NOMO-1 treated with DMSO at 0.1 percent for 48 hours (cell line): ENCODE results near the gene FAAP100.
"Not testable (repeated sequence)": the region's sequence is repeated elsewhere in the genome, so short reads cannot be mapped to it uniquely, and the experiment has no call there.

ENCODE experiments used
- DNase-seq: peaks from one replicate; lab custom pipeline; 2025; ENCODE audit not compliant: unreplicated experiment; lab: John Stamatoyannopoulos, UW

FAAP100 gene, protein sequence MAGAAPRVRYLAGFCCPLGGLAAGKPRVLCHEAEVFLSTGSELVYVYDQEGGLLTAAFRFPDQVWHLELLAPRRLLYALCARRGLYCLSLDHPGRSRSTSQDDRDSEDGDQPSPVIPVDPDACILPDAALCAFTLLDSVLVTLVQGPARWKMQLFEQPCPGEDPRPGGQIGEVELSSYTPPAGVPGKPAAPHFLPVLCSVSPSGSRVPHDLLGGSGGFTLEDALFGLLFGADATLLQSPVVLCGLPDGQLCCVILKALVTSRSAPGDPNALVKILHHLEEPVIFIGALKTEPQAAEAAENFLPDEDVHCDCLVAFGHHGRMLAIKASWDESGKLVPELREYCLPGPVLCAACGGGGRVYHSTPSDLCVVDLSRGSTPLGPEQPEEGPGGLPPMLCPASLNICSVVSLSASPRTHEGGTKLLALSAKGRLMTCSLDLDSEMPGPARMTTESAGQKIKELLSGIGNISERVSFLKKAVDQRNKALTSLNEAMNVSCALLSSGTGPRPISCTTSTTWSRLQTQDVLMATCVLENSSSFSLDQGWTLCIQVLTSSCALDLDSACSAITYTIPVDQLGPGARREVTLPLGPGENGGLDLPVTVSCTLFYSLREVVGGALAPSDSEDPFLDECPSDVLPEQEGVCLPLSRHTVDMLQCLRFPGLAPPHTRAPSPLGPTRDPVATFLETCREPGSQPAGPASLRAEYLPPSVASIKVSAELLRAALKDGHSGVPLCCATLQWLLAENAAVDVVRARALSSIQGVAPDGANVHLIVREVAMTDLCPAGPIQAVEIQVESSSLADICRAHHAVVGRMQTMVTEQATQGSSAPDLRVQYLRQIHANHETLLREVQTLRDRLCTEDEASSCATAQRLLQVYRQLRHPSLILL

DNA sequence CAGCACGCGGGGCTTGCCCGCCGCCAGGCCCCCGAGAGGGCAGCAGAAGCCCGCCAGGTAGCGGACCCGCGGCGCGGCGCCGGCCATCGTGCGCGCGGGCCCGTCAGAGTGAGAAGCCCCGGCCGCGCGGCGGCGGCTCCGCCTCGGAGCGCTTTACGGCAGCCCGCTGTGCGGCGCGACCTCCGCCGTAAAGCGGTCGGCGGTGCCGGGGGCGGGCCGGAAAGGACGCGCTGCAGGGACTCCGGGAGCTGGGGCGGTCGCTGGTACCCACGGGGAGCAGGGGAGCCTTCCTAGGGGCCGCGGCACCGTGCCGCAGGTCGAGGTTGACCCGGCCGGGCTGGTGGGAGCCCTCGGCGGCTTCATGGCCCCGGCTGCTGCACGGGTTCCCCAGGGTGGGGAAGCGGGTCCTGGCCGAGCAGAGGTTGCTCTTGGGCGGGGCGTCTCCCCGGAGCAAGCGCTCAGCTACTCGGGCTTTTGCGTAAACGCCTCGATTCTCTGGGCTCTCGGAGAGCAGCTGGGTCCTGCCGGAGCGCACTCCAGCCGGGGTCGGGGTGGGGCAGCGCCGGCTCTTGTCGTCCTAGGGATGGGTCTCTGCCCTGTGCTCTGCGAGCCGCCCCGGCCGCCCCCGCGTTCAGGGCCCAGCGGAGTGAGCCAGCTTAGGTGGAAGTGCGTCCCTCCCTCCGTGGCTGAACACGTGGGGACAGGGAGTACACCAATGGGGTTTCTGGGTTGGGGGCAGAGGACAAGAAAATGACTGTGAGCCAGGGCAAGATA lies at the start of gene FAAP100:
FAAP100 (minus strand) TSS at position 110 of the 774 bp plus-strand sequence; CDS start at position 87, 23 bp downstream.
- peak; percentile 69 for DNase-seq

DNA sequence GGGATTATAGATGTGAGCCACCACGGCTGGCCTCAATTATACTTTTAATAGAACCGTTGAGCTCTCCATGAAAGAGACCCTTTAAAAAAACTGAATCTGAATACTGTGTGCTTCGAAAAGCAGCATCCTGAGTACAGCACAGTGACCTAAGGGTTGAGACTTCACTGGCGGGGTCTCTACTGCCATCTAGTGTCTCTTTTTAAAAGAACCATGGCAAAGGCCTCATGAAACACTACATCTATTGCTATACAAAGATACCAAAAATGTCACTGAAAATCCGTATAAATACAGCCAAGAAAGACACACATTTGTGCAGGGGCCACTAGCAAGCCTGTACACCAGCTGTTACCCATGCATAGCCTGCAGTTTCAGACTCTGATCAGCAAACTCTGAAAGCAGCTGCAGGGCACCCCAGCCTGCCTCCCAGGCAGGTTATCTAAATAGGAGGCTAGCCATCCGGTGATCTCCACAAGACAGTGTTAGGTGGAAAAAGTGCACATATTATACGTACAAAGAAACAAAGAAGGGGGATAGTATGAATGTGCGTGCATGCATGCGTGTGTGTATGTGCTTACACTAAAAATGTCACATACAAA lies 49.5 kb upstream of the FAAP100 start:
- DNase-seq = peak; percentile 77

DNA sequence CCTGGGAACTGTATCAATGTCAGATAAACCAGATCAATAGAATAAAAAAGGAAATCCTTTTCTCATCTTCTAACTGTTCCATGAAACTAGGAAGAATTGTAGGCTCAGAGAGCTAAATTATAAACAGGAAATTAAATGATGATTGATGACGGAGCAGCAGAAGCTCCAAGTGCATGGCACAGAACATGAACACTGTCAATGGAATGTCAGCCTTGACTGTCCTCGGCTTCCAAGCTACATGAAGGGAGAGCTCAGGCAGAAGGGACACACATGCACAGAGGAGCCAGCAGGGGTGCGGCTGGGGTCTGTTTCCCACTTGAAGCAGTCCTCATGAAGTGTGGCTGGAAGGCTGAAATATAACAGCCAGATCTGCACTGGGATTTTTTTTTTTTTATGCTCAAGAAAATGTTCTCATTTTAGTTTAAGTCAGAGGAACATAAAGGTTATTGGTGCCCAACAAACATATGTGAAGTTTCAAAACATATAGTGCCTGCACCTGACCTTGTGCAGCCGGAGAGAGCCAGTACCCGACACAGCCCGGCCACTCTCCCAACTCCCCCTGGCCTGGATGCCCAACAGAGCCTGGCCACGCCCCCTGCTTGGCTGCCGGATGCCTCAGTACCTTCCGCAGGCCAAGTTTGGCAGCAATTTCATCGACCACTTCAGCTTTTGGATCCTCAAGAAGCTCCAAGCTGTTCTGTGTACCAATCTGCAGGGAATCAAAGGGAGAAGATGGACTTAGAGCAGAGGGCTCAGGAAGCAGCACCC lies 47.8 kb upstream of the FAAP100 start:
- DNase-seq = no peak

DNA sequence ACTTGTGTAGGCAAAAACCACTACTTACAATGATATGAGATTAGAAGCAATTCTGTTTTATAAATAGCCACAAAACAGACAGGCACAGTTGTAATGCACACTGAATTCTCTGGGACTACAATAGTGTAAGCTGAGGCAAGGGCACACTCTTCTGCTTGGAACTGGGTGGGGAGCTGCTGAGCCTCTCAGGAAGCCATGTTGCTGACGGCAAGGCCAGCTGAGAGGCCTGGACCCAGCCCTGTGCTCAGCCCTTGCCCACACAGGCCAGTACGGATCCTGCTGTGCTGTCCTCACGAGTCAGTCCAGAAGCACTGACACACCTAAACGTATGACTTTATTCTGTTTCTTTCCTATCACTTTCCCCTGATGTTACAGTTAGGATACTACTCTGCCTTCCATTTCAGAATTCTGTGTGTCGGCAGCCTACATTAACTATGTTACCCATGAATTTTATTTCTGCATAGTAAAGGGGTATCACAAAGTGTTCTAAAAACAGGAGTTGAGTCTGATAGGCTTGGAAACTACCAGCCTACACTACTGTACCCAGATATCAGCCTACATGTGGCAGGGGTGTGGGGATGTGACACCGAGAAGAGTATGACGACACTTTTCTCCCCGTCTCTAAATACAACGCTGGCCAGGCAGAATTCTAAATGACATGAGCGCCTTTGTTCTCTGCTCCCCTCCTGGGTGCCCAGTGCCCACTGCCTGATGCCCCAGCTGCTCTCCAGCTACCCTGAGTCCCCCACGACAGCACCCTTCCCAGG lies 41.1 kb upstream of the FAAP100 start:
- no peak for DNase-seq

DNA sequence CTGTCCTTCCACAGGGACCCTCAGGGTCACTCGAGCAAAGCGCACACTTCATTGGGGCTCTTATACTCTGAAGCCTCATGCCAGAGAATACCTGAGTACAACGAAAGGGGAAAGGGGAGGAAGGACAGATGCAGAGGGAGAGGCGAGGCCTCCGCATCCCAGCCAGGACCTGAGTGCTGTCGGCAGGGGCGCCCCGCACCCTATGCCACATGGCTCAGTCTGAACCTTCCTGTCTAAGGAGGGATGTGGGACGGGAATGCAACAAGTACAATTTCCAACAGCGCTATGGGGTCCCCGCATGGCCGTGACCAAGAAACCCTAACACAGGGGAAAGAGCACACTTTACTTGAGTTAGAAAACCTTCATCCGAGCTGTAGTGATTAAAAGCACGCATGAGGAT lies 39.8 kb upstream of the FAAP100 start:
- DNase-seq = no peak

DNA sequence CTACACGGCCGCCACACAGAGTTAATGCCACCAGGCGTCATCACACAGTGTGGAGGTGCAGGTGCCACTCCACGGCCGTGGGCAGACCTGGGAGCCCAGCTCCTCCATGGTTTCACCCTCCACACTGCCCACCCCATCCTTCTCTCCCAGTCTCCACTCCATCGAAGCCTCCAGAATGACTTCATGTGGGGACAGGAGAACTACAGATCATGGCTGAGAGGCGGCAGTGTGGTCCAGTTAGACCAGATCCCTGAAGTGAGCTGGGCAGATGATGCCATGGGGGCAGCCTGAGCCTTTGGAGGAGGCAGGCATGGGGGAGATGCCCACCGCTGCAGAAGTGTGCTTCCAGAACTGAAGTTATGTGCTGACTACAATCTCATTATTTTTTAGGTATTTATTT lies 38.0 kb upstream of the FAAP100 start:
- no peak for DNase-seq

DNA sequence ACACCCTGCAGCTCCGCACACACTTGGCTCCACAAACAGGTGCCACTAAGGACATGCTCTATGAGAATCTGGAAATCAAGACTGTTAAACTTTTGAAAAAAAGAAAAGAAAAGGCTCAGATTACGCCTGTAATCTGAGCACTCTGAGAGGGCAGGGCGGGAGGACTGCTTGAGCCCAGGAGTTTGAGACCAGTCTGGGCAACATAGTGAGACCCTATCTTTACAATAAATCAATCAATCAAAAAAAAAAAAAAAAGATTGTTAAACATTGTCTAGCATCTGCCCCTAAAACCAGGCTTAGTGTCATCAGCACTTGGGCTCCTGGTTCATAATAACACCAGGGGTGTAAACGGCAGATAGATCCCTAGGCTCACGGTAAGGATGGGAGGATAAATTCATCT lies 37.5 kb upstream of the FAAP100 start:
- no peak for DNase-seq

DNA sequence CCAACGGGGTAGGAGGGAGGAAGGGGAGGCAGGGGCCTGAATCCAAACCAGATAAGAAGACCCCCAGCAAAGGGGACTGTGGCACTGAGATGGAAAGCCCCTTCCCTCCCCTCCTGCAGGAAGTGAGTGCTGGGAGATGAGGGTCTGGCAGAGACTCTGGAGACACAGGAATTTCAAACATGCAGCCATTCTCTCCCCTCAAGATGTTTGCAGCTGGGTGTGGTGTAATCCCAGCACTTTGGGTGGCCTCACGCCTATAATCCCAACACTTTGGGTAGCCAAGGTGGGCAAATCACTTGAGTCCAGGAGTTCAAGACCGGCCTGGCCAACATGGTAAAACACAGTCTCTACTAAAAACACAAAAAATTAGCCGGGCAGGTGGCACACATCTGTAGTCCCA lies 33.9 kb upstream of the FAAP100 start:
- no peak for DNase-seq

DNA sequence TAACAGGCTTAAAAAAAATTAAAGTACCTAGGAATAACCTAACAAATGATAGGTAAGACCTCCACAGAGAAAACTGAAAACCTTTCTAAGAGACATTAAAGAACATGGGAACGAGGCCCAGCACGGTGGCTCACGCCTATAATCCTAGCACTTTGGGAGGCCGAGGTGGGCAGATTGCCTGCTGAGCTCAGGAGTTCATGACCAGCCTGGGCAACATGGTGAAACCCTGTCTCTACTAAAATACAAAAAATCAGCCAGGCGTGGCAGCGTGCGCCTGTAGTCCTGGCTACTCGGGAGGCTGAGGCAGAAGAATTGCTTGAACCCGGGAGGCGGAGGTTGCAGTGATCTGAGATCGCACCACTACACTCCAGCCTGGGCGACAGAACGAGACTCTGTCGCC lies 32.6 kb upstream of the FAAP100 start:
- DNase-seq = not testable (repeated sequence)

DNA sequence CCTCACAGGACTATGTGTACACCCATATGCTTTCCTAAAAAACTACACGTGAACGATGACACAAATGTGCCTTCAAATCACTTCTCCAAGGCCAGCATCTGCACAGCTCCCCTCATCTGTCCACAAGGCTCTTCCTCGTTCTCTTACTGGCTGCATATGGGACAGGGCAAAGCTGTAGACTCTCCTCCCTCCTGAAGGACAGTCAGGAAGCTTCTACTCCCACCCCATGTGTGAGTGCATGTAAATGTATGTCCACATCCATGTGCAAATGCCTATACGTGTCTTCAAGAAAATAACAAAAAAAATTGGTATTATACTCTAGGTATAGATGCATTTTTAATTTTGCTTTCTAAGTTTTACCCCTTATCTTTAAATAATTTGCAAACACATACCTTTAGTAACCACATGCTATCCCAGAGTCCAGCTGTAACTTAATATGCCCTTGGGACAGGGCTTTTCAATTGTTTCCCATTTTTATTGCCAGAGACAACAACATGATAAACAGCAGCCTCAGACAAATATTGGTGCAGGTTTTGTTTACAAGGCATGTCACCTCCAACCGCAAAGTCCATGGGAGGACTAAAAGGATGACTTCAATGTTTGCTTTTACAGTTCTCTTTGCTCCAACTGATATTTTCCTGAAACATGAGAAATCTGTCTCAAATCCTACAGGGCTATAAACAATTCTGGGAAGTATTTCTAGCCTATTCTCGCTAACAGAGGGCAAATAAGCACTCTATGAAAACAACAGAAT lies 31.6 kb upstream of the FAAP100 start:
- DNase-seq = no peak

DNA sequence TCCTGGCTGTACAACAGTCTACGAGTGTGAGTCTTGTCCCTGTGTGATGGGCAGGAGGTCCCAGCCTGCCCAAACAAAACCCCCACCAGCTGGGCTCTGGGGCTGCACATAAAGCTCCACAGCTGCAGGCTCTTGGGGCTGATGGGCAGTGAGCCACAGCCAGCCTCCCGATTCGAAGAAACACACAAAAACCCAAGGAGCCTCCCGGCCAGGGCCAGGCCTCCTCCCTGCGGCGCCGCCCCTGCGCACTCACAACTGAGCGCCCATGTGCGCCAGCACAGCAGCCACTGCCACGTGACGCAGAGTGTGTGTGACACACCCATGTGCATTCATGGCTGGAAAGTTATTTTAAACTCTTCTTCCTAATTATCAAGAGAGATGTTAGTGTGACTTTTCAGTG lies 30.6 kb upstream of the FAAP100 start:
- no peak for DNase-seq

DNA sequence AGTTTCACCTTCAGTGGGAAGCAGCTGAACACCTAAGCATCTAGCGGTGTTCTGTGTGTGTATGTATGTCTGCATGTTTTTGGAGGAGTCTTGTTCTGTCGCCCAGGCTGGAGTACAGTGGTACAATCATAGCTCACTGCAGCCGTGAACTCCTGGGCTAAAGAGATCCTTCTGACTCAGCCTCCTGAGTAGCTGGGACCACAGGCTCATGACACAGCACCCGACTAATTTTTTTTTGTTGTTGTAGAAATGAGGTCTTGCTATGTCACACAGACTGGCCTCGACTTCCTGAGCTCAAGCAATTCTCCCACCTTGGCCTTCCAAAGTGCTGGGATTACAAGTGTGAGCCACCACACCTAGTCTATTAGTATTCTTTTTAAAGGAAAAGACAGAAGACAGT lies 30.2 kb upstream of the FAAP100 start:
- DNase-seq = no peak

DNA sequence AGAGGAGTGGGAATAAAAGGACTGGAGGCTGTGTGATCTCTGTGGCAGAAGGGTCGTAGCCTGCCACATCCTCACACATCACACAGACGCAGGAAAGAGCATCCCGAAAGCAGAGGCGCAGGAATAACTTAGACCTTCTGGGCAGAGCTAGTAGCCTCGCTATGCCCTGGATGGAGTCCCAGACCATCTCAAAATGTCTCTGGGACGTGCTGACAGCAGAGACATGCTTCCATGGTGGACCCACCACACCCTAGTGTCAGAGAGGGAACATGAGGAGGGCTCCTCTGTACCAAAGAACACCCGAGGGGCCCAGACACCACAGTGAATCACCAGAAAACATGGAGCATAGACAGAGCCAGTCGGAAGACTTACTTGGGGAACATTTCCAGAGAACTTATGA lies 29.6 kb upstream of the FAAP100 start:
- DNase-seq = no peak

DNA sequence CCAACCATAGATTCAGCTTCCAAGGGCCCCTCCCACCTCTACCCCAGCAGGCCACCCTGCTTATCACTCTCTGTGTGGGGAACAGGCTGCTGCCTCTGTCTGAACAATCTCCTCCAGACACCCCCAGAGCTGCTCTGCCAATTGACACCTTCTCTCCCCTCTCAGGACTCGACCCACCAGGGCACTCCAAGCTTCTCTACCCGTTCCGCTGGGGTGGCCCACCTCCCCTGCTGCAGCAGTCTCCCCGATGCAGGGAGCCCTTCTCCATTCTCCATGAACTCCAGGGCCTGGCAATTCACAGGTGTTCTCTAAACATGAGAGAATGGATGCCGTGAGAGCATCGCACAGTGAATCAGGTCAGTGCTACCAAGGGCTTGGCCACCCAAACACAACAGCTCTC lies 28.3 kb upstream of the FAAP100 start:
- no peak for DNase-seq

DNA sequence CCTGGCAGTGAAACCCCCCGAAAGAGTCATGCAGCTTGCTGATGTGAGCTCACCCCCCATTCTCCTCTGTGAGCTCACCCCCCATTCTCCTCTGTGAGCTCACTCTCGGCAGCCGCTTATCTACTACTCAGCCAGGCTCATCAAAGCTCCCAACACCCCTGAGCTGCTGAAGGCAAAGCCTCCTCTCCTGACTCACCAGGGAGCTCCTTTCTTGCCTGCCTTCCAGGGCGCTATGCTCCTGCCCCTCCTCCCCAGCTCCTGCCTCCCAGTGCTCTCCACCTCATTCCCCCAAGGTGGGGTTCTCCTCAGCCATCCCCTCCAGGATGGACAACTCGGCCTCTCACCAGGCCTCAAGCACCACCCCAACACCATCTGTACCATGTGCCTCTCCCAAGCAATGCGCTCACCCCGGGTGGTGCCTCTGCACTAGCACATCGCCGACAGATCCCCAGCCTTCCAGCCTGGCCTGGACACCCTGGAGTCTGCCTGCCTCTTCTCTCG lies 27.7 kb upstream of the FAAP100 start:
- no peak for DNase-seq

DNA sequence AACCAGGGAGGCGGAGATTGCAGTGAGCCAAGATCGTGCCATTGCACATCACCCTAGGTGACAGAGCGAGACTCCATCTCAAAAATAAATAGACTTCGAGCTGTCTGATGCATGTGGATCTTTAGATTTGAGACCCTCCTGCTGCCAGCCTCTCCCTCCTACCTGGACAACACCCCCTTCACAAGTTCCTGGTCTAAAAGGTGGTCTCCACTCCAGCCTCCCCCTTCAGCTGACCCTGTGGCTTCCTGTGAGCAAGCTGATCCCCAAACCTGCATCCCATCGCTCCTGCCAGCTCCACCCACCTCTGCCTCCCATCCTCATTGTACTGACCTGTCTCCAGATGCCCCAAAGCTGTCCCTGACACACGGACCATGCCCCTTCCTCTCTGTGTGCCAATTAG lies 27.1 kb upstream of the FAAP100 start:
- DNase-seq = no peak

DNA sequence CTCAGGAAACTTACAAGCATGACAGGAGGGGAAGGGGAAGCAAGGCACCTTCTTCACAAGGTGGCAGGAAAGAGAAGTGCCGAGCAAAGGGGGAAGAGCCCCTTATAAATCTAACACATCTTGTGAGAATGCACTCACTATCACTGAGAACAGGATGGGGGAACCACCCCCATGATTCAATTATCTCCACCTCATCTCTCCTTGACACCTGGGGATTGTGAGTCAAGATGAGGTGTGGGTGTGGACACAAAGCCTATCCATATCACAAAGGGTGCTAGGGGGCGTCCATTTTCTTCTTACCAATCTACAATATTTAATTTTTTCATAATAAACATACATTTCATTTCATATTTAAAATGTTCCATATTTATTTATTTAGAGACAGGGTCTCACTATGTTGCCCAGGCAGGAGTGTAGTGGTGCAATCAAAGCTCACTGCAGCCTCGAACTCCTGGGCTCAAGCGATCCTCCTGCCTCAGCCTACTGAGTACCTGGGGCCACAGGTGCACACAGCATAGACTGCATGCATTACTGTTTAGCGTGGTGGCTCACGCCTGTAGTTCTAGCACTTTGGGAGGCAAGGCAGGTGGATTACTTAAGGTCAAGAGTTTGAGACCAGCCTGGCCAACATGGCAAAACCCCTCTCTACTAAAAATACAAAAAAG lies 26.5 kb upstream of the FAAP100 start:
- no peak for DNase-seq

DNA sequence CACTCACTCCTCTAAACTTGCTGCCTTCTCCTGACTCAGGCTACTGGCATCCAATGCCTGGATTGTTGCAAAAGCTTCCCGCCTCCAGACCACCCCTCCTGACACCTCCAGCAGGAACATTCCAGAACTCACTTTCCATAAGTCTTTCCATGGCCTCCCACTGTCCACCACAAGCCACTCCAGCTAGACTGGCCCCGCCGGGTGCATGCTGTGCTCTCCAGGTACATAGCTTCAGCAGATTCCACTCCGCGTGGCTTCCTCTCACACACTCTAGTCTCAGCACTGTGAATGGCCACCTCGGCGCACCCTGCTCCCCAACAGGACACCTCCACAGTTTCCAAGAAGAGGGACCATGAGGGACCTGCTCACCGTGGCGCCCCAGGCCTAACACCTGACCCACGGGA lies 25.9 kb upstream of the FAAP100 start:
- DNase-seq = no peak
